ENCODE measurements around the gene HYKK.
"Not testable (repeated sequence)": the region's sequence is repeated elsewhere in the genome, so short reads cannot be mapped to it uniquely, and the experiment has no call there.

HYKK gene, protein sequence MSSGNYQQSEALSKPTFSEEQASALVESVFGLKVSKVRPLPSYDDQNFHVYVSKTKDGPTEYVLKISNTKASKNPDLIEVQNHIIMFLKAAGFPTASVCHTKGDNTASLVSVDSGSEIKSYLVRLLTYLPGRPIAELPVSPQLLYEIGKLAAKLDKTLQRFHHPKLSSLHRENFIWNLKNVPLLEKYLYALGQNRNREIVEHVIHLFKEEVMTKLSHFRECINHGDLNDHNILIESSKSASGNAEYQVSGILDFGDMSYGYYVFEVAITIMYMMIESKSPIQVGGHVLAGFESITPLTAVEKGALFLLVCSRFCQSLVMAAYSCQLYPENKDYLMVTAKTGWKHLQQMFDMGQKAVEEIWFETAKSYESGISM

DNA sequence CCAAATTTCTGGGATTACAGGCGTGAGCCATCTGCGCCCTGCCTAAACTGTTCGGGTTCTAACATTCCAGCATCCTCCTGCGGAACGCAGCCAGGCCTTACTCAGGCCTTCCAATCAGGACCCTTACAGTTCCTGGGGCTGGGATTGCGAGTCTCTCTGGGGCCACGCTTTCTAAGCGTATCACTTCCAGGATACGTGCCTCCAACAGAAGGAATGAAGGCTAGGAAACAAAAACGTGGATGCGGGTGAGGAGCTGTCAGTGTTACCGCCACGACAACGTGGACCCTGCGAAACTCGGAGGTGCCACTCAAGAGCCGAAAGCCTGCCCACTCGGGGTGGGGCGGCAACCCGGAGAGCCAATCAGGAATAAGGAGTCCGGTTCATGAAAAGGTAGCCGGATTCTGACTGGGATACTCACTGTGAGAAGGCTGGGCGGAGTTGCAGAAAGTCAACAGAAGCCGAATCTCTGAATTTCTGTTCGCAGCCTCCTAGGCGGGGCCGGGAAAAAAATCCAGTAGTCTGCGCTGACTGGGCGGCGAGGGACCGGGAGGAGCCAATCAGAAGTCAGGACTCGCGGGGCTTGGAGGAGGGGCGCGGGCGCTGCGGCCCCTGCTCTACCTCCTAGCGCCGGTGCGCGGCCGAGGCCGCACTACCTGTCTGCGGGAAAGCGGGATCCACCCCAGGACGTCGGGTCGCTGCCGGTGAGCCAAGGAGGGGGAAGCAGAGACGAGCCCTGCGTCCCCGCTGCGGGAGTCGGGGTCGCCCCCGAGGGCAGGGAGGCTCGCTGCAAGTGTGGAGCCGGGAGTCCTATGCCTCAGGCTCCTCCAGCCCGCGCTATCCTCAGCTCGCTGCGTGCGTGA is at the start of gene HYKK:
Gene HYKK, plus strand, starts transcription at position 607 of the 860 bp plus-strand sequence. CDS start 5,512 bp downstream, outside the sequence.
- DNase-seq (ENCODE audit: low spot score), result peak; percentile 98

DNA sequence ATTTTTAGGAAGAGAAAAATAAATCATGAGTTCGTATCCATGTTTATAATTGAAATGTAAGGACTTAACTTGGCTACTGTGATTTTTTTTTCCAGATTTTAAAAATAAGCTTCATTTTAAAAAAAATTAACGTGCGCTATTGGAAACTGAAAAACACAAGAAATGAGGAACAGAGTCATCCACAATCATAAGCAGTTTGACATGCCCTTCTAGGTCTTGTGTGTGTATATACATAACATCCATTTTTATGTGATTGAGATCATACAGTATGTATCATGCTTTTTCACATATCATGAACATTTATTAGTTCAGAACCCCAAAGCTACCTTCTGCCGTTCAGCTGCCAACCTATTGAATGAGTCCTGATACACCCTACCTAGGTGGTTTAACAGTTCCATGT is 46.6 kb upstream of the HYKK start:
- no peak for DNase-seq (ENCODE audit: low spot score)

DNA sequence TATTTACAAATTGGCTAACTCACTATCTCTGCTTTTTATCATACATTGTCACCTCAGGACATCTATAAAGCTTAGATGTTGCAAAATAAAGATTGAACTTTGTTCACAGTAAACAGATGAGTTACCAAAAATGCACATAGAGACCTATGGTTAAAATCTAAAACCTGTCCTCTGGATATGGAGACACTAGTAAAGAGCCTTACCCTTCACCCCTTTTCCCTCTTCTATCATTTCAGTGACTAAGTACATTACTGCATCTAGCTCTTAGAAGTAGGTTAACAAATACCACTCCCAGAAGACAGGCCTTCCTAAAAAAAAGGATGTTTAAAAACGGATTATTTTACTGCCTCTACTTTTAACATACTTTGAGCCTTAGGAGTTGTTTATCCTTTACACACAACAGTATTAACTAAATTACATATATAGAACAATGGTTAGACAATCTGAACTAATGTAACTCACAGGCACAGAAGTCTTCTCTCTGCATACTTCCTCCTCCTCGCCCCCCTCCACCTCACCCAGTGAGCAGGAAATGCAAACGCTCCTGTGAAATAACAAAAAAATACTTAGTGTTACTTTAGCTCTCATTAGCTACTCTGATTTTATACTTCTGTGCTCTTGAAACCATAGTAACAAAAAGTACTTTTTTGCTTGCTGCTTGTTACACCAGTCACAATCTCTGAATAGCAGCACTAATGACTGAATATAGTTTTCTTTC is 46.0 kb upstream of the HYKK start:
- no peak for DNase-seq (ENCODE audit: low spot score)

DNA sequence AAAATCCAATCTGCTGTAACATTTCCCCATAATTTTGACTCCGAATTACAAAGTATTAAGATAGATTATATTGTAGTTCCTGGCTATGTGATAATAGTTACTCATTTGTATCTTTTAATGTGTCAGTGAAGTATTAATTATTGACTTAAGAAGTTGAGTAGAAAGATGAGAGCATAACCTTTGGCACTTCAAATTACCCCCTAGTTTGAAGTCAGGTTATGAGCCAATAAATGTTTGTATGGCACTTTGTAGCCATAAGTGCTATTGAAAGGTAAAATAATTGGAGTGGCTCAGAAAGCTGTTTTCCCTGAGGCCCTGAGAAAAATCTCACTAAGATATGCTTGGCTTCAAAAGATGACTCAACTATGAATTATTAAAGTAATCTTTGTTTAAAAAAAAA is 38.3 kb upstream of the HYKK start:
- no peak for DNase-seq (ENCODE audit: low spot score)

DNA sequence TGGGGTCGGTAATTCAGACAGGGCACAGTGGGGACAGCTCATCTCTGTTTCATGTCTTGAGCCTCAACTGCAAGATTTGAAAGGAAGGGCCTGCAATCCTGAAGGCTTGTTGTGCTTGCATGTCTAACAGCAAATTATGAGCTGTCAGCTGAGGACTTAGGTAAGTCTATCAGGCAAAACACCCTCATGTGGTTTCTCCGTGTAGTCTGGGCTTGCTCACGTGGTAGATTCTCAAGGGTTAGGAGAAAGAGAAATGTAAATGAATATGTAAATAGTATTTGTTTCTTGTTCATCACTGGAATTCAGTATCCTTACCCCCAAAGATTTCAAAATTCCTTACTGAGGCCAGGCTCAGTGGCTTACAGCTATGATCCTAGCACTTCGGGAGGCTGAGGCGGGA is 30.1 kb upstream of the HYKK start:
- DNase-seq (ENCODE audit: low spot score), result no peak

DNA sequence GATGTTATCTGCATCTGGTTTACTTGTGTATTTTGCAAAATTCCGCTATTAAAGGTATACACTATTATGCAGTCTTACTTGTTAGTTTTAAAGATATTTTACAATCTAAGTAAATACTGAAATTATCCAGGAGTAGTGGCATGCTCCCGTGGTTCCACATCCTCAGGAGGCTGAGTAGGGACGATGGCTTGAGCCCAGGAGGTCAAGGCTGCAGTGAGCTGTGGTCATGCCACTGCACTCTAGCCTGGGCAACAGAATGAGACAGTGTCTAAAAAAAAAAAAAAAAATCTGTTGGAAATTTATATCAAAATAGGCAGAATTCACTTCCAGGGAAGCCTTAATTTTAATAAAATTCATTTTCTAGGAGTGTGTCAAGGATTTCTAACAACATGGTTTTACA is 27.7 kb upstream of the HYKK start:
- DNase-seq (ENCODE audit: low spot score), result no peak

DNA sequence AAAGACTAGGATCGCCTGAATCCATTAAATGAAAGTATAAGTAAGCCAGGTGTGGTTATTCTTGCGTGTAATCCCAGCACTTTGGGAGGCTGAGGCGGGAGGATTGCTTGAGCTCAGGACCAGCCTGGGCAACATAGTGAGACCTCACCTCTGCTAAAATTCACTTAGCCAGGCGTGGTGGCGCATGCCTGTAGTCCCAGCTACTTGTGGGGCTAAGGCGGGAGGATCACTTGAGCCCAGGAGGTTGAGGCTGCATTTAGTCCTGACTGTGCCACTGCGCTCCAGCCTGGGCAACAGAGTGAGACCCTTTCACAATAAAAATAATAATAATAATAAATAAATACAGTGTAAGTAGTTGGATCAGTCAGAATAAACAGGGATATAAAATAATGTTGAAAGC is 25.5 kb upstream of the HYKK start:
- DNase-seq (ENCODE audit: low spot score), result no peak

DNA sequence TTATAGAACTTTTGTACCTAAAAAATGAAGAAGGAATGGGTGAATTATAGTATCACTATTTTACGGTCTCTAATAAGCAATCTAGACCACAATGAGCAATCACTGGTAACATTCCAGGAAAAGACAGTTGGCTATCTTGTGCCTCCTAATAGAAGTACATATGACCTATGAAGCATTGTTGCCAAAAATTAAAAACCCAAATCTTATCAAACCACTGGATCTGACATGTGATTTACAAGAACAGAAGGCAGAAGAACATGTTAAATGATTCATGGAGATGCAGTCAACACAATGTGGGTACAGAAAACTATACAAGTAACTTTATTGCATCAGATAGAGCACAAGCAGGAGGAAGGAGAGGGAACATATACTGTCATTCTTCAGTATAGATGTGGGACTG is 14.5 kb upstream of the HYKK start:
- DNase-seq (ENCODE audit: low spot score), result no peak

DNA sequence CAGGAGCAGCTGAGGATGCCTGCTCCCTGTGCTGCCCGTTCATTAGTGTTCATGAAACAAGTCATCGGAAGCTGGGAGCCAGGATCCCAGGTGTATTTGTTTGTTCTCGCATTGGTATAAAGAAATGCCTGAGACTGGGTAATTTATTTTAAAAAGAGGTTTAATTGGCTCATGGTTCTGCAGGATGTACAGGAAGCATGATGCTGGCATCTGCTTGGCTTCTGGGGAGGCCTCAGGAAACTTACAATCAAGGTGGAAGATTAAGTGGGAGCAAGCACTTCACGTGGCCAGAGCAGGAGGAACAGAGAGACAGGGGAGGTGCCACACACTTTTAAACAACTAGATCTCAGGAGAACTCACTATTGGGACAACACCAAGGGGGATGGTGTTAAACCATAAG is 5.5 kb upstream of the HYKK start:
- no peak for DNase-seq (ENCODE audit: low spot score)

DNA sequence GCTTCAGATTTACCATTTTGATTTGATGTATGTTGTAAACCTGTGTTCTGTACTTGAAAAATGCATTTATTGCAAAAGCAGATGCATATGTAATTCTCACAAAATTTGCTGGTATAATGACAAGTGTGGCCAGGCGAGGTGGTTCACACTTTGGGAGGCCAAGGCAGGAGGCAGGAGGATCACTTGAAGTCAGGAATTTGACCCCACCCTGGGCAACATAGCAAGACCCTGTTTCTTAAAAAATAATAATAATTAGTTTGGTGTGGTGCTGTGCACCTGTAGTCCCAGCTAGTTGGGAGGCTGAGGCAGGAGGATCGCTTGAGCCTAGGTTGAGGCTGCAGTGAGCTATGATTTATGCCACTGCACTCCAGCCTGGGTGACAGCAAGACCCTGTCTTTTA is 4.7 kb upstream of the HYKK start:
- DNase-seq (ENCODE audit: low spot score), result no peak

DNA sequence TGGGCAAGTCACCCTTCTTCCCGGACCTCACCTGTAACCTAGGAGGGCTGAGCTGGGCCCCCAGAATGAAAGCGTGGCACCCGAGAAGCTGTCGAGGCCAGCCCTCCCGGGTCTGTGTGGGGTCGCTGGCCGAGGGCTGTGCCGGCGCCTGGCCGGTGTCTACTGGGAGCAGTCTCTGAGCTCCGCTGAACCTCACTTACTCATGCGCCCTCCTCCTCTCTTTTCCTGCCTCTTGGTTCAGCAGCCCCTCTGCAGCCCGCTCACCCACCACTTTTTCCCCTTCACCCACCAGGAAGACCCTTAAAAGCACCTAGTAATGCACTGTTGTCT is 419 bp downstream of the HYKK start:
- DNase-seq (ENCODE audit: low spot score), result no peak

DNA sequence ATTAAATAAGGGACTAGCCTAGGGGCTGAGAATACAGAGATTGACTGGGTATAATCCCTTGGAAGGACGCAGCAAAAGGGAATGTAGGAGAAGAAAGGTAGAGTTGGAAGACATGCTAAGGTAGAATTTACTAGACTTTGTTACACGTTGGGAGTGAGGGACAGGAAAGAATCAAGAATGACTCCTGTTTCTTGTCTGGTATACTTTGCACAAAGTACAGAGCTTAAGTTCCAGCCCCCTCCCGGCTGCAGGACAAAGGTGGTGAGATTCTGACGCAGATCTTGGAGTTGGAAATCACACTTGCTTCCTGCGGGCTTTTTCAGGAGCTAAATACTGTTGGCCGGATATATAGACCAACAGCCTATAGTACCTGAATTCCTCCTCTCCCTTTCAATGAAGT is 895 bp downstream of the HYKK start:
- no peak for DNase-seq (ENCODE audit: low spot score)

DNA sequence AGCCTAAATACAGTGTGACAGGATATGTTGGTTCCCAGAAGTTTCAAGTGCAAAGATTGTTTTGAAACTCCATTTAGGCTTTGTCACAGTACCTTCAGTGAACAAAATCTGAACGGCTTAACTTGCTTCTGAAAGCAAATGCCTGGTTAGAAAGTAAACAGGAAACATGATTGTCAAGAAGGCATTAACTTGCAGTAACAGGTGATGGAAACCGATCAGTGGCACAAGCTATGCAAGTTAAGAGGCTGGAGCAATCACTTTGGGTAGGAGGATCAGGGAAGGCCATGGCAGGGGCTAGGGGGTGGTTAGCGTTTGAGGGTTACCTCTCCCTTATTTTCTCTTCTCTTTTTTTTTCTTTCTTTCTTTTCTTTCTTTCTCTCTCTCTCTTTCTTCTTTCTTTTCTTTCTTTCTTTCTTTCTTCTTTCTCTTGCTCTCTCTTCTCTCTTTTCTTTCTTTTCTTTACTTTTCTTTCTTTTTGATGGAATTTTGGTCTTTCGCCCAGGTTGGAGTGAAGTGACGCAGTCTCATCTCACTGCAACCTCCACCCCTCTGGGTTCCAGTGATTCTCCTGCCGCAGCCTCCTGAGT is 2.4 kb downstream of the HYKK start:
- DNase-seq (ENCODE audit: low spot score), result no peak

DNA sequence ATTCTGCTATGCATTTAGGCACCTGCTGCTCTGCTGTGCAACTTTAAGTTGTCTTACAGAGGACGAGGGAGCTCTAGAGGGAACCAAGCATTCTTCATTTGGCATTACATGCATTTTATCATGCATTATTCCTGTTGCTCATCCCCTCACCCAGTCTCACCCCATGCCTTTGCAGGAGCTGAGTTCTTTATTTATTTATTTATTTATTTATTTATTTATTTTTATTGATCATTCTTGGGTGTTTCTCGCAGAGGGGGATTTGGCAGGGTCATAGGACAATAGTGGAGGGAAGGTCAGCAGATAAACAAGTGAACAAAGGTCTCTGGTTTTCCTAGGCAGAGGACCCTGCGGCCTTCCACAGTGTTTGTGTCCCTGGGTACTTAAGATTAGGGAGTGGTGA is 12.7 kb downstream of the HYKK start:
- DNase-seq (ENCODE audit: low spot score), result not testable (repeated sequence)

DNA sequence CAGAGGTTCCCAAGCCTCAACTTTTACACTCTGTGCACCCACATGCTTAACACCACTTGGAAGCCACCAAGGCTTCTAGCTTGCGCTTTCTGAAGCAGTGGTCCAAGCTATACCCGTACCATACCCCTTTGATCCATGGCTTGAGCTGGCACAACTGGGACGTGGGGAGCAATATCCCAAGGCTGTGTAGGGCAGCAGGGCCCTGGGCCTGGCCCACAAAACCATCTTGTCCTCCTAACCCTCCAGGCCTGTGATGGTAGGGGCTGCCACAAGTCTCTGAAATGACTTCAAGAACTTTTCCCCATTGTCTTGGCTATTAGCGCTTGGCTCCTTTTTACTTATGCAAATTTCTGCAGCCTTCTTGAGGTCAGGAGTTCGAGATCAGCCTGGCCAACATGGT is 16.9 kb downstream of the HYKK start:
- DNase-seq (ENCODE audit: low spot score), result no peak

DNA sequence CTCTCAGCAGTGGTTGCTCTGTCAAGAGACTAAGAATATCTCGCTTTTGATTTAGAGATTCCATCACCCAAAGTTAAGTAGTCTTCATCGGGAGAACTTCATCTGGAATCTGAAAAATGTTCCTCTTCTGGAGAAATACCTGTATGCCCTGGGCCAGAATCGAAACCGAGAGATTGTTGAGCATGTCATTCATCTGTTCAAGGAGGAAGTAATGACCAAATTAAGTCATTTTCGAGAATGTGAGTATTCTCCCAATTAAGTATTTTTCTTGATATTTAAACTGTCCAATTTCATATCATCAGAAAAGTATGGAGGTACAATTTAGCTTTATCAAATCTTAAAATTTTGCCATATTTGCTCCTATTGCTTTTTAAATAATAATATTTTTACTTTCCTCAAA is 19.9 kb downstream of the HYKK start:
- DNase-seq (ENCODE audit: low spot score), result no peak

DNA sequence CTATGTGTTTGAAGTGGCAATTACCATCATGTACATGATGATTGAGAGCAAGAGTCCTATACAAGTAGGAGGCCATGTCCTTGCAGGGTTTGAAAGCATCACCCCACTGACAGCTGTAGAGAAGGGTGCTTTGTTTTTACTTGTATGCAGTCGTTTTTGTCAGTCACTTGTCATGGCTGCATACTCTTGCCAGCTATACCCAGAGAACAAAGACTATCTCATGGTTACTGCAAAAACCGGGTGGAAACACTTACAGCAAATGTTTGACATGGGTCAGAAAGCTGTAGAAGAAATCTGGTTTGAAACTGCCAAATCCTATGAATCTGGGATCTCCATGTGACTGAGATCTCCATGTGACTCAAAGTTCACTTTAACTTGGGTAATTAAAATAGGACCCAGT is 26.0 kb downstream of the HYKK start:
- no peak for DNase-seq (ENCODE audit: low spot score)

DNA sequence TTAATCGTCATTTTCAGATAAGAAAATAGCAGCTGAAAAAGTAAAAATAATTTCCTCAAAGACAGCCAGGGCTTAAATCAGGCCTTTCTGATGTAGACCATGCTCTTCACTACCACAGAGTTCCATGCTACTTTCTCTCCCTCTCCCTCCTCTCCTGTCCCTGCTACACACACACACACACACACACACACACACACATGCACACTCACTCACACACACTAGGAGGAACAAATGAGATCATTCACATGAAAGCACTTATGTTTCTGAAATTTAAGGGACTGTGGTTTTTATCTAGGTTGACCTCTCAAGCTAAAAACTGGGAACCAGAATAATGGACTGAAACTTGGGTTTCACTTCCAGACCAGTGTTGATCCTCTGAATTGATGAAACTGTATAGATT is 28.8 kb downstream of the HYKK start:
- DNase-seq (ENCODE audit: low spot score), result no peak

DNA sequence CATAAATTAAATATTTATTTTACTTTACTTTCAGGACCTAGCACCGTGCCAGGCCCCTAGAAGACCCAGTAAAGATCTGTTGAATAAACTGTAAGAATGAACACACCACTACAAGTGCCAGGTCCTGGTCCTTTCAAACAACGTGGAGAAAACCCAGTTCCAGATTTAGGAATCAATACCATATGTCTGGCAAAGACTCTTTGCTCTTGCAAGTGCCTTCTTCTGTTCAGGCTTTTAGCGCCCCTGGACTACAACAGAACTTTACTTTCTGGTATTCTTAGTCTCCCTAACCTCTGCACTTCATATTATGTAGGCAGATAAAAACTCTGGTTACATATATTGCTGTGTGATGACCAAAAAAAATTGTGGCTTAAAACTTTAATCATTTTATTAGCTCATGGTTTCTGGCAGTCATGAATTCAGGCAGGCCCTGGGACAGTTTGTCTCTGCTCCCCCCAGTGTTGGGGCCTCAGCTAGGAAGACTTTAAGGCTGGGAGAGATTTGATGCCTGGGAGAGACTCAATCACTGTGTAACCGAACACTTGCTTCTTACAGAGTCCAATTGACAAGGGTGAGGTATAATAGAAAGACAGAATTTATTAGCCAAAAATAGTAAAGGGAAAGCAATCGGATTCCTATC is 30.0 kb downstream of the HYKK start:
- peak; percentile 8 for DNase-seq (ENCODE audit: low spot score)

DNA sequence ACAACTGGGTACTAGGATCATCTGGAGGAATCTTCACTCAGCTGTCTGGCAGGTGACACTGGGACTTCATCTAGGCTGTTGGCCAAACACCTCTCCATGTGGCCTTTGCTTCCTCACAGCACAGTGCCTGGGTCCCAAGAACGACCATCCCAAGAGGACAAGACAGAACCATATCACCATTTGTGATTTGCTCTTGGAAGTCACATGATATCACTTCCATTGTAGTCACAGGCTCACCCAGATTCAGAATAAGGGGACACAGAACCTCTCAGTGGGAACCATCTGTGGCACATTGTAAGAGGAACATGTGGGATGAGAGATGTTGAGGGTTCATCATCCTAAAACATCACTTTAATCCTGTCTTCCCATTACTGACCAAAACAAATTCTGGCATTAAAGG is 31.0 kb downstream of the HYKK start:
- no peak for DNase-seq (ENCODE audit: low spot score)

DNA sequence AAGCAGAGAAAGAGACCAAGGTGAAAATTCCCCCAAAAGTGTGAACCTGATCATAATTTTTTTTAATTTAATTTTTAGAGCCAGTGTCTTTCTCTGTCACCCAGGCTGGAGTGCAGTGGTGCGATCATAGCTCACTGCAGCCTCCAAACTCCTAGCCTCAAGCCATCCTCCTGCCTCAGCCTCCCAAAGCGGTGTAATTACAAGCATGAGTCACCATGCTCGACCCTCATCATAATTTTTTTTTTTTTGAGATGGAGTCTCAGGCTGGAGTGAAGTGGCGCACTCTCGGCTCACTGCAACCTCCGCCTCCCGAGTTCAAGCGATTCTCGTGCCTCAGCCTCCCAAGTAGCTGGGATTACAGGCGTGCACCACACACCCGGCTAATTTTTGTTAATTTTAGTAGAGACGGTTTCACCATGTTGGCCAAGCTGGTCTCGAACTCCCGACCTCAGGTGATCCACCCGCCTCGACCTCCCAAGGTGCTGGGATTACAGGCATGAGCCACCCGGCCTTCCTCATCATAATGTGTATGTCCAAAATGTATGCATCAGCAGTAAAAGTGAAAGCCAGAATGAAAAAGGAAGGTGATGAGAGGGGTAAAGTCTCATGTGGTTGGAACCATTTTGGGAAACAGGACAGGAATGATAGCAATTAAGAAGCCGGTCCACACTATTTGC is 32.2 kb downstream of the HYKK start:
- not testable (repeated sequence) for DNase-seq (ENCODE audit: low spot score)

All from GM03348 (cell line).